D721Med (cell line): ENCODE measurements around the gene C5orf58.

ENCODE experiments used
- DNase-seq: peaks from one replicate; pipeline ENCODE4 v3.0.0; 2011; ENCODE audit warnings: low spot score; ENCODE audit not compliant: insufficient read length
- FAIRE-seq: peaks from 2 replicates; lab custom pipeline; 2011; peaks lifted over from hg19 to GRCh38; lab: Jason Lieb, UNC
- CTCF ChIP-seq: IDR thresholded peaks from 2 replicates; pipeline ENCODE4 v1.5.1; 2012; ENCODE audit warnings: mild to moderate bottlenecking, control low read depth; ENCODE audit not compliant: insufficient read depth; ENCODE audit errors: missing control alignments

The C5orf58 gene

GRCh38 chr5:170275376-170275994 lies 42.7 kb downstream of the C5orf58 start:
- TF ChIP-seq CTCF: no peak
- no peak for FAIRE-seq
- no peak for DNase-seq

GRCh38 chr5:170276140-170276539 lies 43.4 kb downstream of the C5orf58 start:
- no peak for FAIRE-seq
- TF ChIP-seq CTCF: no peak
- no peak for DNase-seq

- no peak for DNase-seq
- no peak for TF ChIP-seq CTCF
- FAIRE-seq: no peak
These were observed 45.1 kb downstream of the C5orf58 start for GRCh38 chr5:170277867-170278281.

GRCh38 chr5:170278611-170279458 lies 46.0 kb downstream of the C5orf58 start:
- DNase-seq: no peak
- no peak for FAIRE-seq
- no peak for TF ChIP-seq CTCF

- no peak for TF ChIP-seq CTCF
- FAIRE-seq: no peak
- DNase-seq: no peak
These were observed 46.7 kb downstream of the C5orf58 start for GRCh38 chr5:170279459-170279817.

- TF ChIP-seq CTCF: no peak
- DNase-seq (no peak), FAIRE-seq (no peak)
These were observed 47.3 kb downstream of the C5orf58 start for GRCh38 chr5:170280011-170280493.

GRCh38 chr5:170283296-170283695 lies 50.5 kb downstream of the C5orf58 start:
- no peak for FAIRE-seq
- no peak for DNase-seq
- TF ChIP-seq CTCF: no peak
